Measurements from ENCODE around the gene PTEN. TPM values are rescaled to one million over a fixed set of nuclear protein-coding genes. Genes with fewer than 3 reads are reported as not detected.

PTEN gene
- total and polyA plus RNA-seq, 2 donors (not counting 3 experiments of a cell fraction or from before 2014, with no cell fraction given) = 8.0 to 76.9 TPM

- no peaks in the 10 kb centered on the region for H3K79me2 ChIP-seq (ENCODE audit: control insufficient read depth, insufficient read depth, low read length)
- ChIA-PET POLR2A (no interaction called here), CTCF (interaction anchor here (0.8 to 1.6 kb wide), 2 partner anchors 105 to 380 kb away, joined by 3 read pairs; no protein-coding TSS in a partner anchor)
- no peak overlapping the region for H3K27ac ChIP-seq (ENCODE audit: insufficient read depth, low read depth, low read length)
- intact Hi-C loops (cut with micrococcal nuclease) (no loop called here), dilution Hi-C loops (cut with MboI; ENCODE audit: extremely low pct_ligation_motif_present, low sequenced_read_pairs) (no loop called here)
- FAIRE-seq = no peak
- no peak overlapping the region for H3K4me3 ChIP-seq (replicated peaks in 1 of 3; ENCODE audit: insufficient read depth in 1 of 3, low read depth in 1 of 3, low read length in 3 of 3)
- H3K4me1 ChIP-seq (ENCODE audit: control insufficient read depth, extremely low read depth, insufficient read depth, low read length) = no peaks in the 10 kb centered on the region
- H3K9ac ChIP-seq (replicated peaks; ENCODE audit: extremely low read depth, insufficient read depth, low read length) = no peak overlapping the region
- DNase-seq (ENCODE audit: low read depth, low spot score) = no peak
- no peak overlapping the region for H3K4me2 ChIP-seq (ENCODE audit: insufficient read depth, low read length)
- TF ChIP-seq CTCF (IDR thresholded peaks at IDR 0.05; ENCODE audit: extremely low read depth in 1 of 2, insufficient read depth in 1 of 2, low read depth in 1 of 2, low read length in 2 of 2) (no peak), JUN (IDR thresholded peaks at IDR 0.05; ENCODE audit: borderline replicate concordance, insufficient read depth, insufficient read length, low read depth) (no peak), EZH2 (IDR thresholded peaks at IDR 0.05; ENCODE audit: borderline replicate concordance, low read depth, low read length, severe bottlenecking) (no peak), FOS (IDR thresholded peaks at IDR 0.05; ENCODE audit: borderline replicate concordance, insufficient read depth, low read length) (no peak), GATA2 (IDR thresholded peaks at IDR 0.05; ENCODE audit: insufficient read depth, insufficient read length, low read depth, low read length) (no peak), POLR2A (IDR thresholded peaks at IDR 0.05; ENCODE audit: low read depth, low read length) (no peak), MAX (IDR thresholded peaks at IDR 0.05; ENCODE audit: insufficient read depth, insufficient read length) (no peak), POLR2AphosphoS5 (IDR thresholded peaks at IDR 0.05; ENCODE audit: insufficient read depth, low read depth, low read length) (no peak), MYC (IDR thresholded peaks at IDR 0.05; ENCODE audit: low read depth, low read length) (no peak)
- BruUV-seq (replicated peaks) = no TSS peak
- no peaks in the 10 kb centered on the region for H4K20me1 ChIP-seq (replicated peaks; ENCODE audit: control insufficient read depth, extremely low read depth, insufficient read depth, low read length)
- no peaks in the 10 kb centered on the region for H3K9me3 ChIP-seq (replicated peaks; ENCODE audit: control insufficient read depth, insufficient read depth, low read length)
- no peaks in the 10 kb centered on the region for H3K27me3 ChIP-seq (ENCODE audit: control insufficient read depth in 2 of 2, insufficient read depth in 2 of 2, low read length in 2 of 2)
- H2AFZ ChIP-seq (ENCODE audit: low read depth, low read length) = no peak overlapping the region
- no peaks in the 10 kb centered on the region for H3K9me1 ChIP-seq (replicated peaks; ENCODE audit: control insufficient read depth, extremely low read depth, insufficient read depth, low read length)
- no peaks in the 10 kb centered on the region for H3K36me3 ChIP-seq (ENCODE audit: control insufficient read depth in 2 of 2, extremely low read depth in 1 of 2, insufficient read depth in 2 of 2, low read length in 2 of 2)
Measured at GRCh38 chr10:88008866-88009470, 145.5 kb downstream of the PTEN start.
